Activated B cell treated with CpG ODN at 0.5 μM for 24 hours (primary cell): ENCODE data around the gene HDAC9. TPM values are rescaled to one million over a fixed set of nuclear protein-coding genes. Genes with fewer than 3 reads are reported as not detected.

ENCODE experiments used
- ATAC-seq: fragments of 200-7000 bp; cut with Tn5 transposase; one replicate; pipeline ENCODE4 v1.10.0; 2021; ENCODE audit warnings: low read depth, mild to moderate bottlenecking, moderate library complexity
- CTCF ChIA-PET: fragments of 350-600 bp; sonication (Branson Sonifier 250); formaldehyde crosslinking; loops from one replicate; lab custom pipeline; 2021; ENCODE audit warnings: antibody characterized with exemption; lab: Charles Lee
- POLR2A ChIA-PET: fragments of 350-600 bp; sonication (Branson Sonifier 250); formaldehyde crosslinking; loops from one replicate; lab custom pipeline; 2021; ENCODE audit warnings: antibody characterized with exemption; lab: Charles Lee
- DNase-seq: peaks from one replicate; pipeline ENCODE4 v3.0.0; 2022
- H3K27ac Mint-ChIP-seq: one replicate; pipeline ENCODE4 v1.8.0; 2020; ENCODE audit warnings: mixed read lengths
- H3K27me3 Mint-ChIP-seq: one replicate; pipeline ENCODE4 v1.8.0; 2021; ENCODE audit warnings: mixed read lengths
- H3K36me3 Mint-ChIP-seq: one replicate; pipeline ENCODE4 v1.8.0; 2021; ENCODE audit warnings: low read depth, mixed read lengths
- H3K4me1 Mint-ChIP-seq: one replicate; pipeline ENCODE4 v1.8.0; 2021; ENCODE audit warnings: mixed read lengths
- H3K4me3 Mint-ChIP-seq: one replicate; pipeline ENCODE4 v1.8.0; 2020; ENCODE audit warnings: mild to moderate bottlenecking, mixed read lengths
- H3K9me3 Mint-ChIP-seq: one replicate; pipeline ENCODE4 v1.8.0; 2020; ENCODE audit warnings: mixed read lengths
- intact Hi-C: fragments of 100-400 bp; cut with micrococcal nuclease; formaldehyde crosslinking; loops from one replicate; pipeline ENCODE4 v1.15.1; 2024
- total RNA-seq: library from RNA; stranded (reverse); gene quantifications from 2 replicates; pipeline ENCODE4 v1.2.3, GENCODE V29; 2022
- TF ChIP-seq, protein P1 (sequence below): fragments of 200-600 bp; IDR thresholded peaks from one replicate; pipeline ENCODE4 v1.8.0; 2022; ENCODE audit warnings: antibody characterized with exemption, mild to moderate bottlenecking

Gene HDAC9
- total RNA-seq, 1 donor from 2014 or later = 149 TPM

DNA sequence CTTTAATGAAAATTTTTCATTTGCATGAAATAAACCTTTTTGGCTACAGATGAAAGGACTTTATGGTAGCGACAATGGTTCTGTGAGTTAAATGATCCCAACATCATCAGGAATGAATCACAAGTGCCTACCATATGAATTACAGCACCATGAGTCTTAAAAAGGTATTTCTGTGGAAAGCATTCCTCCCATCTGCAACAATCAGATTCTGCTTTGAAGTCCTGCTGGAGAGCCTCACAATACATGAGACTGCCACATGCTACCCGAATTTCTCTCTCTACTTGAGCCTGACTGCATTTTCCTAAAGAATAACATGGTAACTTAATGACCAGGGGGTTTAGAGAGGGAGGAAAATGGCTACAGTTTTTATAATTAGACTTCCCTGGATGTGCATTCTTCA lies 431.6 kb downstream of the HDAC9 start:
- TF ChIP-seq, protein P1, sequence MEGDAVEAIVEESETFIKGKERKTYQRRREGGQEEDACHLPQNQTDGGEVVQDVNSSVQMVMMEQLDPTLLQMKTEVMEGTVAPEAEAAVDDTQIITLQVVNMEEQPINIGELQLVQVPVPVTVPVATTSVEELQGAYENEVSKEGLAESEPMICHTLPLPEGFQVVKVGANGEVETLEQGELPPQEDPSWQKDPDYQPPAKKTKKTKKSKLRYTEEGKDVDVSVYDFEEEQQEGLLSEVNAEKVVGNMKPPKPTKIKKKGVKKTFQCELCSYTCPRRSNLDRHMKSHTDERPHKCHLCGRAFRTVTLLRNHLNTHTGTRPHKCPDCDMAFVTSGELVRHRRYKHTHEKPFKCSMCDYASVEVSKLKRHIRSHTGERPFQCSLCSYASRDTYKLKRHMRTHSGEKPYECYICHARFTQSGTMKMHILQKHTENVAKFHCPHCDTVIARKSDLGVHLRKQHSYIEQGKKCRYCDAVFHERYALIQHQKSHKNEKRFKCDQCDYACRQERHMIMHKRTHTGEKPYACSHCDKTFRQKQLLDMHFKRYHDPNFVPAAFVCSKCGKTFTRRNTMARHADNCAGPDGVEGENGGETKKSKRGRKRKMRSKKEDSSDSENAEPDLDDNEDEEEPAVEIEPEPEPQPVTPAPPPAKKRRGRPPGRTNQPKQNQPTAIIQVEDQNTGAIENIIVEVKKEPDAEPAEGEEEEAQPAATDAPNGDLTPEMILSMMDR = no peak
- Mint-ChIP-seq H3K36me3 (no peaks in the 10 kb centered on the region), H3K9me3 (no peaks in the 10 kb centered on the region), H3K27me3 (no peaks in the 10 kb centered on the region), H3K4me3 (no peak overlapping the region), H3K27ac (no peak overlapping the region), H3K4me1 (no peaks in the 10 kb centered on the region)
- CTCF ChIA-PET = no interaction called here
- POLR2A ChIA-PET = no interaction called here
- DNase-seq (no peak), ATAC-seq (no peak)
- intact Hi-C loops = no loop called here

DNA sequence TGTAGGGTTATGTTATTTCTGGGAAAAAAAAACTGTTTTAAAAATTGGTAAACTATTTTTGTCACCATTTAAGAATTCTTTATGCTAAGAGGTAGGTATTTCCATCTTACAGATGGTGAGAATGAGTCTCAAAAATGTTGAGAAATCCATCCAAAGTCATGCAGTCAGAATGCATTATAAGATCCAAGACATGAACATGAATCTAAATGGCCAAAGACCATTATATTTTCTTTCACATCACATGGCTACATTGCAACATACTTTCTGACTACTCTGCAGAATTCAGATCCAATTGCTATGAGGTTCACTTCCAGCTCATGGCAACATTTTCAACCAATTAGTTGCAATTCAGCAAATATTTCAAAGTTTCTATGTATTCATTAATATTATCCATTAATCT lies 440.7 kb downstream of the HDAC9 start:
- POLR2A ChIA-PET = no interaction called here
- CTCF ChIA-PET = no interaction called here
- no peak overlapping the region for H3K4me3 Mint-ChIP-seq
- intact Hi-C loops = no loop called here
- TF ChIP-seq, protein P1 = no peak
- peaks cover 6% of the 10 kb centered on the region for H3K9me3 Mint-ChIP-seq
- no peak for DNase-seq
- no peak for ATAC-seq
- no peaks in the 10 kb centered on the region for H3K27me3 Mint-ChIP-seq
- peaks cover 9% of the 10 kb centered on the region for H3K36me3 Mint-ChIP-seq
- H3K4me1 Mint-ChIP-seq = no peaks in the 10 kb centered on the region
- H3K27ac Mint-ChIP-seq = no peak overlapping the region

GRCh38 chr7:18939771-18940592 lies 444.4 kb downstream of the HDAC9 start:
- ATAC-seq (no peak), DNase-seq (no peak)
- no peaks in the 10 kb centered on the region for H3K9me3 Mint-ChIP-seq
- CTCF ChIA-PET = no interaction called here
- H3K4me3 Mint-ChIP-seq = no peak overlapping the region
- H3K4me1 Mint-ChIP-seq = no peaks in the 10 kb centered on the region
- peaks cover 9% of the 10 kb centered on the region for H3K36me3 Mint-ChIP-seq
- TF ChIP-seq, protein P1 = no peak
- POLR2A ChIA-PET = no interaction called here
- H3K27ac Mint-ChIP-seq = no peak overlapping the region
- intact Hi-C loops = no loop called here
- H3K27me3 Mint-ChIP-seq = no peaks in the 10 kb centered on the region

DNA sequence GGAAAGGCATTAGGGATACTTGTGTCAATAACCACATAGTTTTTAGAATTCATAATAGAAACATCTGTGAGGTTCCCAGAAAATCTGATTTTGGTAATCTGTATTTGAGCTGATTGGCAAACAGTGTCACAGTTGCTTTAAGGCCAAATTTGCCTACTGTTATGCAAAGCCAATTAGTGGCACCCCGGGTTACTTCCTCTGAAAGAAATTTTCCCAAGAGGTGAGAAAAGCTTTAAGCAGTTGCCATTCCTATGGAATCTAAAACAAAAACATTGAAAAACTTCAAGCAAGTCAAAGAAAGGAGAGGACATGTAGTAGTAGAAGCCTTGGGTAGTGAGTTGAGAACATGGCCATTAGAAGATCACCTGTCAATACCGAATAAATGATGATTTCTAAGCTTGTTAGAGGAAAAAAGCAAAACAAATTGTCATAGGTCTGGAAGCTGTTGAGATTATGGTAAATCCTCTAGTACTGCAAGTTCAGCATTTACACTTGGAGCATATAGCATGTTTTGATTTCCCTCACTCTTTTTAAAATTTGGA lies 445.1 kb downstream of the HDAC9 start:
- Mint-ChIP-seq H3K4me1 (no peaks in the 10 kb centered on the region), H3K27me3 (no peaks in the 10 kb centered on the region), H3K9me3 (no peaks in the 10 kb centered on the region), H3K27ac (no peak overlapping the region), H3K4me3 (no peak overlapping the region), H3K36me3 (peaks cover 9% of the 10 kb centered on the region)
- TF ChIP-seq, protein P1 = no peak
- intact Hi-C loops = no loop called here
- no peak for ATAC-seq
- DNase-seq = no peak
- ChIA-PET POLR2A (no interaction called here), CTCF (no interaction called here)

- H3K9me3 Mint-ChIP-seq = no peaks in the 10 kb centered on the region
- peaks cover 3% of the 10 kb centered on the region for H3K36me3 Mint-ChIP-seq
- intact Hi-C loops = no loop called here
- TF ChIP-seq, protein P1 = no peak
- CTCF ChIA-PET = no interaction called here
- ATAC-seq = no peak
- H3K27ac Mint-ChIP-seq = no peak overlapping the region
- POLR2A ChIA-PET = no interaction called here
- H3K27me3 Mint-ChIP-seq = no peaks in the 10 kb centered on the region
- H3K4me3 Mint-ChIP-seq = no peak overlapping the region
- H3K4me1 Mint-ChIP-seq = no peaks in the 10 kb centered on the region
- DNase-seq = no peak
Measured at GRCh38 chr7:18941207-18941606, 445.7 kb downstream of the HDAC9 start.
